Nasal cavity respiratory epithelium epithelial cell of viscerocranial mucosa (primary cell): ENCODE results near the gene OCIAD2. TPM values are rescaled to one million over a fixed set of nuclear protein-coding genes. Genes with fewer than 3 reads are reported as not detected.

Experiments
- total RNA-seq: library from RNA; depleted of rRNA; stranded (reverse); fragments of >200 nt; gene quantifications from 2 replicates; pipeline ENCODE4 v1.2.3, GENCODE V29; 2014

OCIAD2 gene, protein sequence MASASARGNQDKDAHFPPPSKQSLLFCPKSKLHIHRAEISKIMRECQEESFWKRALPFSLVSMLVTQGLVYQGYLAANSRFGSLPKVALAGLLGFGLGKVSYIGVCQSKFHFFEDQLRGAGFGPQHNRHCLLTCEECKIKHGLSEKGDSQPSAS
- total RNA-seq, result 188 and 241 TPM in 2 replicates

DNA sequence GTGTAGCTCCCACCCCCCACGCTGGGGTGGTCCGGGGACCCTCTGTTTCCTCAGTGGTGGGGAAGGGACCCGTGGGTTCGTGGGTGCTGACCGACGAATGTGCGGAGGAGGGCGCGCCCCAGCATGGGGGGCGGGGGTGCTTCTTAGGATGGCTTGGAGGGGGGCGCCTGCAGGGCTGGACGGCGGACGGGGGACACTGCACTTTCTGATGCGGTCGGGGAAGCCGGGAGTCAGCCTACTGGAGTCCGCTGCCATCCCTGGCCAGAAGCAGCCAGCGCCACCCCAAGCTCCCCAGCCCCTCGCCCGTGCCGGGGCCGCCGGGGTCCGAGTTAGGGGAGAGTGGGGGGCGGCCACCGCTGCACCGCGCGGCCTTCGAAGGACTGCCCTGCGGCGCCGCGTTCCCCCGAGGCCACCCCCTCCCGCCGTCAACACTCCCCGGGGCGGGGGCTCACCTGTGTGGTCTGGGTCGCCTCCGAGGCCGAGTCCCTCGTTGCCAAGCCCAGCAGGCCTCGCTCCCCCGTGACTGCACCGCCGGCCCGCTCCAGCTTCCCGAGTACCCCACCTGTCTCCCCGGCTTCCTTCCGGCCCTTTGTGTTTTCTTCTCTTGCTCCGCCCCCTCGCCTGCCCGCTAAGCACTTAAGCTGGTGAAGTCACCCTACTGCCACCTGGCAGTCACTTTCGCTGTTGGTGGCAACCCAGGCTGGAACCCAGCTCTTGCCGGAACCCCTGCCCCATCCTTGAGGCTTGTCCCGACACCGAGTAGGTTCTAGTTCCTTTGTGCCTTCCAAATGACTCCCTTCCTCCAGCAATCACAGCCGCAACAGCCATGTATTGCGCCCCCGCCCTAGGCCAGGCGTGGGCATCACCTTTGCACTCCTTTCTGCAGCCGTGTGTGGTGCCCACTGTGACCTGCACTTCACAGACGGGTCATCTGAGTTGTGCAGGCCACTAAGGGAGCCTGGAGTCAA, at the start of gene OCIAD2:
OCIAD2 (minus strand) TSS at position 569 of the 968 bp plus-strand sequence. CDS start 2,225 bp downstream, outside the sequence.

Other genes starting within 250 kb of the OCIAD2 start
- gene FRYL, start 126.5 kb downstream of the OCIAD2 start, total RNA-seq, result 60.1 and 87.4 TPM in 2 replicates
- 108 and 113 TPM in 2 replicates for gene OCIAD1, start 75.7 kb downstream of the OCIAD2 start, total RNA-seq
- gene CWH43, start 79.5 kb upstream of the OCIAD2 start, total RNA-seq, result 10.0 and 39.3 TPM in 2 replicates